ENCODE measurements around the gene NPPC.

- TF ChIP-seq, protein P1, sequence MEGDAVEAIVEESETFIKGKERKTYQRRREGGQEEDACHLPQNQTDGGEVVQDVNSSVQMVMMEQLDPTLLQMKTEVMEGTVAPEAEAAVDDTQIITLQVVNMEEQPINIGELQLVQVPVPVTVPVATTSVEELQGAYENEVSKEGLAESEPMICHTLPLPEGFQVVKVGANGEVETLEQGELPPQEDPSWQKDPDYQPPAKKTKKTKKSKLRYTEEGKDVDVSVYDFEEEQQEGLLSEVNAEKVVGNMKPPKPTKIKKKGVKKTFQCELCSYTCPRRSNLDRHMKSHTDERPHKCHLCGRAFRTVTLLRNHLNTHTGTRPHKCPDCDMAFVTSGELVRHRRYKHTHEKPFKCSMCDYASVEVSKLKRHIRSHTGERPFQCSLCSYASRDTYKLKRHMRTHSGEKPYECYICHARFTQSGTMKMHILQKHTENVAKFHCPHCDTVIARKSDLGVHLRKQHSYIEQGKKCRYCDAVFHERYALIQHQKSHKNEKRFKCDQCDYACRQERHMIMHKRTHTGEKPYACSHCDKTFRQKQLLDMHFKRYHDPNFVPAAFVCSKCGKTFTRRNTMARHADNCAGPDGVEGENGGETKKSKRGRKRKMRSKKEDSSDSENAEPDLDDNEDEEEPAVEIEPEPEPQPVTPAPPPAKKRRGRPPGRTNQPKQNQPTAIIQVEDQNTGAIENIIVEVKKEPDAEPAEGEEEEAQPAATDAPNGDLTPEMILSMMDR (IDR thresholded peaks at IDR 0.05) = no peak
- no peak for TF ChIP-seq POLR2AphosphoS5 (IDR thresholded peaks at IDR 0.05)
These were observed 16.0 kb upstream of the NPPC start for GRCh38 chr2:231942180-231942579.
